Hepatocyte (in vitro differentiated cells): Measurements from ENCODE around the gene RNF11.

Source experiments
- EZH2 ChIP-seq: fragments of 200-600 bp; sonication (generic); IDR thresholded peaks from 2 replicates; pipeline ENCODE4 v1.6.1; 2016; ENCODE audit warnings: antibody characterized with exemption, mild to moderate bottlenecking, borderline replicate concordance
- EZH2phosphoT487 ChIP-seq: fragments of 200-600 bp; sonication (generic); IDR thresholded peaks from one replicate; pipeline ENCODE4 v1.6.1; 2018; ENCODE audit warnings: antibody characterized with exemption, mild to moderate bottlenecking, low read depth, moderate library complexity; ENCODE audit not compliant: unreplicated experiment, severe bottlenecking
- TF ChIP-seq, protein P1 (sequence below): fragments of 200-600 bp; sonication (generic); IDR thresholded peaks from 2 replicates; pipeline ENCODE4 v1.5.1; 2016; ENCODE audit warnings: antibody characterized with exemption, mild to moderate bottlenecking; ENCODE audit not compliant: poor library complexity

- TF ChIP-seq EZH2 (no peak), EZH2phosphoT487 (no peak)
- TF ChIP-seq, protein P1, sequence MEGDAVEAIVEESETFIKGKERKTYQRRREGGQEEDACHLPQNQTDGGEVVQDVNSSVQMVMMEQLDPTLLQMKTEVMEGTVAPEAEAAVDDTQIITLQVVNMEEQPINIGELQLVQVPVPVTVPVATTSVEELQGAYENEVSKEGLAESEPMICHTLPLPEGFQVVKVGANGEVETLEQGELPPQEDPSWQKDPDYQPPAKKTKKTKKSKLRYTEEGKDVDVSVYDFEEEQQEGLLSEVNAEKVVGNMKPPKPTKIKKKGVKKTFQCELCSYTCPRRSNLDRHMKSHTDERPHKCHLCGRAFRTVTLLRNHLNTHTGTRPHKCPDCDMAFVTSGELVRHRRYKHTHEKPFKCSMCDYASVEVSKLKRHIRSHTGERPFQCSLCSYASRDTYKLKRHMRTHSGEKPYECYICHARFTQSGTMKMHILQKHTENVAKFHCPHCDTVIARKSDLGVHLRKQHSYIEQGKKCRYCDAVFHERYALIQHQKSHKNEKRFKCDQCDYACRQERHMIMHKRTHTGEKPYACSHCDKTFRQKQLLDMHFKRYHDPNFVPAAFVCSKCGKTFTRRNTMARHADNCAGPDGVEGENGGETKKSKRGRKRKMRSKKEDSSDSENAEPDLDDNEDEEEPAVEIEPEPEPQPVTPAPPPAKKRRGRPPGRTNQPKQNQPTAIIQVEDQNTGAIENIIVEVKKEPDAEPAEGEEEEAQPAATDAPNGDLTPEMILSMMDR: no peak
These were observed 54.4 kb downstream of the RNF11 start for GRCh38 chr1:51290489-51290847.
